ENCODE results near the gene NOS3.

NOS3 gene

GRCh38 chr7:150977382-150978125, 13.3 kb upstream of the NOS3 start:
- no peak for DNase-seq

- peak in 38 of 51 donors; percentile 17 to 78 (median 58) for DNase-seq
These were observed 12.6 kb upstream of the NOS3 start, which contains the start of gene KCNH2 for GRCh38 chr7:150978126-150978789. TSS of gene KCNH2 (minus strand) at chr7:150978321. CDS start at chr7:150977913, 408 bp downstream.

- DNase-seq, result peak in 4 of 51 donors; percentile 22 to 47 (median 41)
These were observed 11.0 kb upstream of the NOS3 start for GRCh38 chr7:150979713-150980390.

GRCh38 chr7:150980663-150981062, 10.2 kb upstream of the NOS3 start:
- DNase-seq, result no peak

GRCh38 chr7:150981644-150982043, 9.2 kb upstream of the NOS3 start:
- DNase-seq, result no peak

GRCh38 chr7:150982351-150982750, 8.5 kb upstream of the NOS3 start:
- DNase-seq, result peak in 44 of 51 donors; percentile 28 to 95 (median 78)

GRCh38 chr7:150983893-150984368, 6.9 kb upstream of the NOS3 start:
- DNase-seq, result peak in 3 of 51 donors; percentile 4 to 21 (median 18)

GRCh38 chr7:150986099-150986512, 4.7 kb upstream of the NOS3 start:
- peak in 33 of 51 donors; percentile 22 to 77 (median 54) for DNase-seq

GRCh38 chr7:150986556-150986955, 4.3 kb upstream of the NOS3 start:
- no peak for DNase-seq

- DNase-seq, result peak in 36 of 51 donors; percentile 23 to 82 (median 54)
These were observed 2.3 kb upstream of the NOS3 start for GRCh38 chr7:150988230-150989226.

- no peak for DNase-seq
These were observed 1.4 kb upstream of the NOS3 start for GRCh38 chr7:150989456-150989855.

- no peak for DNase-seq
These were observed 1.3 kb downstream of the NOS3 start for GRCh38 chr7:150992051-150992640.

- peak in 8 of 51 donors; percentile 17 to 40 (median 25) for DNase-seq
These were observed 2.1 kb downstream of the NOS3 start for GRCh38 chr7:150992833-150993302.

- no peak for DNase-seq
These were observed 2.7 kb downstream of the NOS3 start for GRCh38 chr7:150993511-150993910.

GRCh38 chr7:150994141-150994837, 3.5 kb downstream of the NOS3 start:
- no peak for DNase-seq

GRCh38 chr7:150994838-150995510, 4.2 kb downstream of the NOS3 start:
- no peak for DNase-seq

GRCh38 chr7:150996376-150997074, 5.7 kb downstream of the NOS3 start:
- DNase-seq, result no peak

GRCh38 chr7:150997075-150997511, 6.3 kb downstream of the NOS3 start:
- no peak for DNase-seq
